ENCODE data around the gene TSFM.

DNA sequence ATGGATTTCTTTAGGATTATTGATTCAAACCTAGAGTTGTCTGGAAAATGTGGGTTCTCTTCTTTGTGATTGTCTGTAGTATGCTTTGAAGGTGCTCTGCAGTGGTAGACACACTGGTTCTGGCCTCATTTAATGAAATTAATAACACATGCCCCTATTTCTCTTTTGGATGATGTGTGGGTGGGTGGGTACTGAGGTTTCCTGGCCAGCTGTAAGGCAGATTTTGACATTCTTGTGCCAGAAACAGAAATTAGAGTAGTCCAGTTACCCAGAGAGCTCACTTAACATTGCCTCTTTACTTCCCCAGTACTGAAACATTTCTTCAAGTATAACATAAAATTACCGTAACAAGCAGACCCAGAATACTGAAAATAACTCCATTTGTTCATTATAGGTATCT is 14.4 kb downstream of the TSFM start:
- TF ChIP-seq, protein P1, sequence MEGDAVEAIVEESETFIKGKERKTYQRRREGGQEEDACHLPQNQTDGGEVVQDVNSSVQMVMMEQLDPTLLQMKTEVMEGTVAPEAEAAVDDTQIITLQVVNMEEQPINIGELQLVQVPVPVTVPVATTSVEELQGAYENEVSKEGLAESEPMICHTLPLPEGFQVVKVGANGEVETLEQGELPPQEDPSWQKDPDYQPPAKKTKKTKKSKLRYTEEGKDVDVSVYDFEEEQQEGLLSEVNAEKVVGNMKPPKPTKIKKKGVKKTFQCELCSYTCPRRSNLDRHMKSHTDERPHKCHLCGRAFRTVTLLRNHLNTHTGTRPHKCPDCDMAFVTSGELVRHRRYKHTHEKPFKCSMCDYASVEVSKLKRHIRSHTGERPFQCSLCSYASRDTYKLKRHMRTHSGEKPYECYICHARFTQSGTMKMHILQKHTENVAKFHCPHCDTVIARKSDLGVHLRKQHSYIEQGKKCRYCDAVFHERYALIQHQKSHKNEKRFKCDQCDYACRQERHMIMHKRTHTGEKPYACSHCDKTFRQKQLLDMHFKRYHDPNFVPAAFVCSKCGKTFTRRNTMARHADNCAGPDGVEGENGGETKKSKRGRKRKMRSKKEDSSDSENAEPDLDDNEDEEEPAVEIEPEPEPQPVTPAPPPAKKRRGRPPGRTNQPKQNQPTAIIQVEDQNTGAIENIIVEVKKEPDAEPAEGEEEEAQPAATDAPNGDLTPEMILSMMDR (IDR thresholded peaks at IDR 0.05 in 2 of 3, conservative IDR thresholded peaks at IDR 0.05 in 1 of 3; ENCODE audit: borderline replicate concordance in 1 of 3, insufficient read depth in 1 of 3, low read depth in 2 of 3, low read length in 2 of 3), result no peak
- TF ChIP-seq YY1 (IDR thresholded peaks at IDR 0.05; ENCODE audit: extremely low read depth, insufficient replicate concordance, low read depth, low read length), result no peak
- no peak for TF ChIP-seq EZH2phosphoT487 (IDR thresholded peaks at IDR 0.05; ENCODE audit: borderline replicate concordance)
- no peak for TF ChIP-seq POLR2A (IDR thresholded peaks at IDR 0.05; ENCODE audit: borderline replicate concordance, extremely low read depth, insufficient read depth, insufficient read length)
- TF ChIP-seq, protein P2, sequence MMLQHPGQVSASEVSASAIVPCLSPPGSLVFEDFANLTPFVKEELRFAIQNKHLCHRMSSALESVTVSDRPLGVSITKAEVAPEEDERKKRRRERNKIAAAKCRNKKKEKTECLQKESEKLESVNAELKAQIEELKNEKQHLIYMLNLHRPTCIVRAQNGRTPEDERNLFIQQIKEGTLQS (IDR thresholded peaks at IDR 0.05), result no peak
- TF ChIP-seq RAD21 (IDR thresholded peaks at IDR 0.05; ENCODE audit: low read depth), result no peak
- TF ChIP-seq EZH2 (IDR thresholded peaks at IDR 0.05), result no peak
- TF ChIP-seq ZNF274 (IDR thresholded peaks at IDR 0.05; ENCODE audit: low read depth, low read length), result no peak
- TF ChIP-seq SRF (IDR thresholded peaks at IDR 0.05; ENCODE audit: low read depth), result no peak
